ENCODE results near the gene TBATA.

TBATA gene

GRCh38 chr10:70784016-70784415 is 1.2 kb downstream of the TBATA start:
- Histone ChIP-seq H3K27ac (ENCODE audit: insufficient read depth in 1 of 2, low read depth in 1 of 2, low read length in 2 of 2, poor library complexity in 1 of 2, severe bottlenecking in 2 of 2) (no peak overlapping the region), H3K9me3 (ENCODE audit: control extremely low read depth in 1 of 5, control insufficient read depth in 4 of 5, insufficient read depth in 2 of 5, low read depth in 1 of 5, low read length in 4 of 5) (no peaks in the 10 kb centered on the region), H3K36me3 (ENCODE audit: control insufficient read depth in 4 of 4, insufficient read depth in 4 of 4, low read length in 3 of 4) (no peaks in the 10 kb centered on the region), H3K4me3 (ENCODE audit: control insufficient read depth in 1 of 7, extremely low read depth in 1 of 7, insufficient read depth in 4 of 7, low read depth in 2 of 7, low read length in 6 of 7) (no peak overlapping the region), H3K4me1 (ENCODE audit: control extremely low read depth in 1 of 4, control insufficient read depth in 4 of 4, insufficient read depth in 4 of 4, low read length in 3 of 4) (peaks cover 9 to 51% (median 43%) of the 10 kb centered on the region in 4 experiments), H3K27me3 (replicated peaks in 2 of 5; ENCODE audit: control insufficient read depth in 4 of 5, insufficient read depth in 5 of 5, low read length in 4 of 5) (no peaks in the 10 kb centered on the region)
- ChIA-PET CTCF (no interaction called here), POLR2A (no interaction called here)
- peak in 2 of 3 donors; percentile 32 to 44 for DNase-seq
- WGBS (ENCODE audit: insufficient coverage): no CpG with 5 or more reads among the region's 5 CpGs

- Histone ChIP-seq H3K27ac (ENCODE audit: insufficient read depth in 1 of 2, low read depth in 1 of 2, low read length in 2 of 2, poor library complexity in 1 of 2, severe bottlenecking in 2 of 2) (no peak overlapping the region), H3K9me3 (ENCODE audit: control extremely low read depth in 1 of 5, control insufficient read depth in 4 of 5, insufficient read depth in 2 of 5, low read depth in 1 of 5, low read length in 4 of 5) (no peaks in the 10 kb centered on the region), H3K36me3 (ENCODE audit: control insufficient read depth in 4 of 4, insufficient read depth in 4 of 4, low read length in 3 of 4) (no peaks in the 10 kb centered on the region), H3K27me3 (replicated peaks in 2 of 5; ENCODE audit: control insufficient read depth in 4 of 5, insufficient read depth in 5 of 5, low read length in 4 of 5) (no peaks in the 10 kb centered on the region), H3K4me3 (ENCODE audit: control insufficient read depth in 1 of 7, extremely low read depth in 1 of 7, insufficient read depth in 4 of 7, low read depth in 2 of 7, low read length in 6 of 7) (no peak overlapping the region), H3K4me1 (ENCODE audit: control extremely low read depth in 1 of 4, control insufficient read depth in 4 of 4, insufficient read depth in 4 of 4, low read length in 3 of 4) (peaks cover 9 to 51% (median 43%) of the 10 kb centered on the region in 4 experiments)
- ChIA-PET CTCF (interaction anchor here (0.7 to 1.9 kb wide), 7 partner anchors 14 to 274 kb away, joined by 3 to 11 read pairs (median 3); no protein-coding TSS in a partner anchor), POLR2A (no interaction called here)
- no peak for DNase-seq
- 77% methylated on average over 8 of the region's 11 CpGs for WGBS (ENCODE audit: insufficient coverage)
These were observed 2.2 kb downstream of the TBATA start for GRCh38 chr10:70782746-70783680.

GRCh38 chr10:70782086-70782745 is 3.0 kb downstream of the TBATA start:
- ChIA-PET POLR2A (no interaction called here), CTCF (interaction anchor here (0.7 to 1.9 kb wide), 8 partner anchors 13 to 273 kb away, joined by 3 to 11 read pairs (median 3); no protein-coding TSS in a partner anchor)
- Histone ChIP-seq H3K9me3 (ENCODE audit: control extremely low read depth in 1 of 5, control insufficient read depth in 4 of 5, insufficient read depth in 2 of 5, low read depth in 1 of 5, low read length in 4 of 5) (no peaks in the 10 kb centered on the region), H3K36me3 (ENCODE audit: control insufficient read depth in 4 of 4, insufficient read depth in 4 of 4, low read length in 3 of 4) (no peaks in the 10 kb centered on the region), H3K27me3 (replicated peaks in 2 of 5; ENCODE audit: control insufficient read depth in 4 of 5, insufficient read depth in 5 of 5, low read length in 4 of 5) (no peaks in the 10 kb centered on the region), H3K4me1 (ENCODE audit: control extremely low read depth in 1 of 4, control insufficient read depth in 4 of 4, insufficient read depth in 4 of 4, low read length in 3 of 4) (peaks cover 5 to 51% (median 43%) of the 10 kb centered on the region in 4 experiments), H3K4me3 (ENCODE audit: control insufficient read depth in 1 of 7, extremely low read depth in 1 of 7, insufficient read depth in 4 of 7, low read depth in 2 of 7, low read length in 6 of 7) (no peak overlapping the region), H3K27ac (ENCODE audit: insufficient read depth in 1 of 2, low read depth in 1 of 2, low read length in 2 of 2, poor library complexity in 1 of 2, severe bottlenecking in 2 of 2) (no peak overlapping the region)
- no peak for DNase-seq
- no CpG with 5 or more reads among the region's 4 CpGs for WGBS (ENCODE audit: insufficient coverage)

GRCh38 chr10:70781461-70782051 is 3.6 kb downstream of the TBATA start:
- ChIA-PET CTCF (interaction anchor here (1.0 to 1.9 kb wide), 6 partner anchors 13 to 232 kb away, joined by 3 to 11 read pairs (median 4); no protein-coding TSS in a partner anchor), POLR2A (no interaction called here)
- no peaks in the 10 kb centered on the region for H3K9me3 ChIP-seq (ENCODE audit: control extremely low read depth in 1 of 5, control insufficient read depth in 4 of 5, insufficient read depth in 2 of 5, low read depth in 1 of 5, low read length in 4 of 5)
- H3K4me1 ChIP-seq (ENCODE audit: control extremely low read depth in 1 of 4, control insufficient read depth in 4 of 4, insufficient read depth in 4 of 4, low read length in 3 of 4): peaks cover 5 to 44% (median 37%) of the 10 kb centered on the region in 4 experiments
- H3K36me3 ChIP-seq (ENCODE audit: control insufficient read depth in 4 of 4, insufficient read depth in 4 of 4, low read length in 3 of 4): no peaks in the 10 kb centered on the region
- no peak overlapping the region for H3K27ac ChIP-seq (ENCODE audit: insufficient read depth in 1 of 2, low read depth in 1 of 2, low read length in 2 of 2, poor library complexity in 1 of 2, severe bottlenecking in 2 of 2)
- no peak overlapping the region for H3K4me3 ChIP-seq (ENCODE audit: control insufficient read depth in 1 of 7, extremely low read depth in 1 of 7, insufficient read depth in 4 of 7, low read depth in 2 of 7, low read length in 6 of 7)
- DNase-seq: no peak
- WGBS (ENCODE audit: insufficient coverage): 100% methylated on average over 1 of the region's 8 CpGs
- no peaks in the 10 kb centered on the region for H3K27me3 ChIP-seq (replicated peaks in 2 of 5; ENCODE audit: control insufficient read depth in 4 of 5, insufficient read depth in 5 of 5, low read length in 4 of 5)

GRCh38 chr10:70780772-70781171 is 4.4 kb downstream of the TBATA start:
- Histone ChIP-seq H3K27me3 (replicated peaks in 2 of 5; ENCODE audit: control insufficient read depth in 4 of 5, insufficient read depth in 5 of 5, low read length in 4 of 5) (no peaks in the 10 kb centered on the region), H3K27ac (ENCODE audit: insufficient read depth in 1 of 2, low read depth in 1 of 2, low read length in 2 of 2, poor library complexity in 1 of 2, severe bottlenecking in 2 of 2) (no peak overlapping the region), H3K36me3 (ENCODE audit: control insufficient read depth in 4 of 4, insufficient read depth in 4 of 4, low read length in 3 of 4) (no peaks in the 10 kb centered on the region), H3K4me3 (ENCODE audit: control insufficient read depth in 1 of 7, extremely low read depth in 1 of 7, insufficient read depth in 4 of 7, low read depth in 2 of 7, low read length in 6 of 7) (no peak overlapping the region), H3K9me3 (ENCODE audit: control extremely low read depth in 1 of 5, control insufficient read depth in 4 of 5, insufficient read depth in 2 of 5, low read depth in 1 of 5, low read length in 4 of 5) (no peaks in the 10 kb centered on the region), H3K4me1 (ENCODE audit: control extremely low read depth in 1 of 4, control insufficient read depth in 4 of 4, insufficient read depth in 4 of 4, low read length in 3 of 4) (peaks cover 5 to 36% (median 29%) of the 10 kb centered on the region in 4 experiments)
- DNase-seq: no peak
- ChIA-PET CTCF (no interaction called here), POLR2A (no interaction called here)
- 100% methylated on average over 4 of the region's 4 CpGs for WGBS (ENCODE audit: insufficient coverage)

GRCh38 chr10:70780370-70780760 is 4.8 kb downstream of the TBATA start:
- ChIA-PET CTCF (no interaction called here), POLR2A (no interaction called here)
- WGBS (ENCODE audit: insufficient coverage): 96% methylated on average over 9 of the region's 9 CpGs
- H3K27ac ChIP-seq (ENCODE audit: insufficient read depth in 1 of 2, low read depth in 1 of 2, low read length in 2 of 2, poor library complexity in 1 of 2, severe bottlenecking in 2 of 2): no peak overlapping the region
- DNase-seq: no peak
- peaks cover 5 to 32% (median 25%) of the 10 kb centered on the region in 4 experiments for H3K4me1 ChIP-seq (ENCODE audit: control extremely low read depth in 1 of 4, control insufficient read depth in 4 of 4, insufficient read depth in 4 of 4, low read length in 3 of 4)
- no peaks in the 10 kb centered on the region for H3K36me3 ChIP-seq (ENCODE audit: control insufficient read depth in 4 of 4, insufficient read depth in 4 of 4, low read length in 3 of 4)
- H3K9me3 ChIP-seq (ENCODE audit: control extremely low read depth in 1 of 5, control insufficient read depth in 4 of 5, insufficient read depth in 2 of 5, low read depth in 1 of 5, low read length in 4 of 5): no peaks in the 10 kb centered on the region
- no peak overlapping the region for H3K4me3 ChIP-seq (ENCODE audit: control insufficient read depth in 1 of 7, extremely low read depth in 1 of 7, insufficient read depth in 4 of 7, low read depth in 2 of 7, low read length in 6 of 7)
- no peaks in the 10 kb centered on the region for H3K27me3 ChIP-seq (replicated peaks in 2 of 5; ENCODE audit: control insufficient read depth in 4 of 5, insufficient read depth in 5 of 5, low read length in 4 of 5)
